ENCODE data around the gene TEC.

DNA sequence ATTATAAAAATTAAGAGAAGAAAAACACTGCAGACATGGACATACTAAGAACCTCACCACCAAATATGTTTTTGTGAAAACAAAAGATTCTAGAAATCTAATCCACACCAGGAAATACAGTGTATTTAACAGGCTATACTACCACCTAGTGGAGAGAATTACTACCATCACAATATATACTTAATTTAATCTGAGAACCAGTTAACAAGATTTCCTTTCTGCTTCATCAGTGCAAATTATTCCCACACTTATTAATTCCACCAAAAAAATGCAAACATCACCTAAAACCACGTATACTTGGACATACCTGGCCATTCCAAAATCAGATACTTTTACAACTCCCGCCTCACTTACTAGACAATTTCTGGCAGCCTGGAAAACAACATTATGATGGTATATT is 128.6 kb downstream of the TEC start:
- TF ChIP-seq, protein P1, sequence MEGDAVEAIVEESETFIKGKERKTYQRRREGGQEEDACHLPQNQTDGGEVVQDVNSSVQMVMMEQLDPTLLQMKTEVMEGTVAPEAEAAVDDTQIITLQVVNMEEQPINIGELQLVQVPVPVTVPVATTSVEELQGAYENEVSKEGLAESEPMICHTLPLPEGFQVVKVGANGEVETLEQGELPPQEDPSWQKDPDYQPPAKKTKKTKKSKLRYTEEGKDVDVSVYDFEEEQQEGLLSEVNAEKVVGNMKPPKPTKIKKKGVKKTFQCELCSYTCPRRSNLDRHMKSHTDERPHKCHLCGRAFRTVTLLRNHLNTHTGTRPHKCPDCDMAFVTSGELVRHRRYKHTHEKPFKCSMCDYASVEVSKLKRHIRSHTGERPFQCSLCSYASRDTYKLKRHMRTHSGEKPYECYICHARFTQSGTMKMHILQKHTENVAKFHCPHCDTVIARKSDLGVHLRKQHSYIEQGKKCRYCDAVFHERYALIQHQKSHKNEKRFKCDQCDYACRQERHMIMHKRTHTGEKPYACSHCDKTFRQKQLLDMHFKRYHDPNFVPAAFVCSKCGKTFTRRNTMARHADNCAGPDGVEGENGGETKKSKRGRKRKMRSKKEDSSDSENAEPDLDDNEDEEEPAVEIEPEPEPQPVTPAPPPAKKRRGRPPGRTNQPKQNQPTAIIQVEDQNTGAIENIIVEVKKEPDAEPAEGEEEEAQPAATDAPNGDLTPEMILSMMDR (IDR thresholded peaks at IDR 0.05) = peak; percentile 71
- TF ChIP-seq JUND (IDR thresholded peaks at IDR 0.05) (no peak), RXRA (IDR thresholded peaks at IDR 0.05; ENCODE audit: borderline replicate concordance, low read depth) (no peak), NFIC (IDR thresholded peaks at IDR 0.05; ENCODE audit: borderline replicate concordance) (no peak), POLR2AphosphoS5 (IDR thresholded peaks at IDR 0.05; ENCODE audit: low read depth, low read length) (no peak), RCOR1 (IDR thresholded peaks at IDR 0.05; ENCODE audit: low read length) (no peak), GATA2 (CRISPR knock-in tag; IDR thresholded peaks at IDR 0.05) (no peak), CHD2 (IDR thresholded peaks at IDR 0.05; ENCODE audit: low read length, partially characterized antibody) (no peak), MEF2A (IDR thresholded peaks at IDR 0.05; ENCODE audit: borderline replicate concordance, low read depth) (no peak)
- TF ChIP-seq, protein P2, sequence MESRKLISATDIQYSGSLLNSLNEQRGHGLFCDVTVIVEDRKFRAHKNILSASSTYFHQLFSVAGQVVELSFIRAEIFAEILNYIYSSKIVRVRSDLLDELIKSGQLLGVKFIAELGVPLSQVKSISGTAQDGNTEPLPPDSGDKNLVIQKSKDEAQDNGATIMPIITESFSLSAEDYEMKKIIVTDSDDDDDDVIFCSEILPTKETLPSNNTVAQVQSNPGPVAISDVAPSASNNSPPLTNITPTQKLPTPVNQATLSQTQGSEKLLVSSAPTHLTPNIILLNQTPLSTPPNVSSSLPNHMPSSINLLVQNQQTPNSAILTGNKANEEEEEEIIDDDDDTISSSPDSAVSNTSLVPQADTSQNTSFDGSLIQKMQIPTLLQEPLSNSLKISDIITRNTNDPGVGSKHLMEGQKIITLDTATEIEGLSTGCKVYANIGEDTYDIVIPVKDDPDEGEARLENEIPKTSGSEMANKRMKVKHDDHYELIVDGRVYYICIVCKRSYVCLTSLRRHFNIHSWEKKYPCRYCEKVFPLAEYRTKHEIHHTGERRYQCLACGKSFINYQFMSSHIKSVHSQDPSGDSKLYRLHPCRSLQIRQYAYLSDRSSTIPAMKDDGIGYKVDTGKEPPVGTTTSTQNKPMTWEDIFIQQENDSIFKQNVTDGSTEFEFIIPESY (IDR thresholded peaks at IDR 0.05; ENCODE audit: borderline replicate concordance, low read depth) = no peak
- TF ChIP-seq, protein P3, sequence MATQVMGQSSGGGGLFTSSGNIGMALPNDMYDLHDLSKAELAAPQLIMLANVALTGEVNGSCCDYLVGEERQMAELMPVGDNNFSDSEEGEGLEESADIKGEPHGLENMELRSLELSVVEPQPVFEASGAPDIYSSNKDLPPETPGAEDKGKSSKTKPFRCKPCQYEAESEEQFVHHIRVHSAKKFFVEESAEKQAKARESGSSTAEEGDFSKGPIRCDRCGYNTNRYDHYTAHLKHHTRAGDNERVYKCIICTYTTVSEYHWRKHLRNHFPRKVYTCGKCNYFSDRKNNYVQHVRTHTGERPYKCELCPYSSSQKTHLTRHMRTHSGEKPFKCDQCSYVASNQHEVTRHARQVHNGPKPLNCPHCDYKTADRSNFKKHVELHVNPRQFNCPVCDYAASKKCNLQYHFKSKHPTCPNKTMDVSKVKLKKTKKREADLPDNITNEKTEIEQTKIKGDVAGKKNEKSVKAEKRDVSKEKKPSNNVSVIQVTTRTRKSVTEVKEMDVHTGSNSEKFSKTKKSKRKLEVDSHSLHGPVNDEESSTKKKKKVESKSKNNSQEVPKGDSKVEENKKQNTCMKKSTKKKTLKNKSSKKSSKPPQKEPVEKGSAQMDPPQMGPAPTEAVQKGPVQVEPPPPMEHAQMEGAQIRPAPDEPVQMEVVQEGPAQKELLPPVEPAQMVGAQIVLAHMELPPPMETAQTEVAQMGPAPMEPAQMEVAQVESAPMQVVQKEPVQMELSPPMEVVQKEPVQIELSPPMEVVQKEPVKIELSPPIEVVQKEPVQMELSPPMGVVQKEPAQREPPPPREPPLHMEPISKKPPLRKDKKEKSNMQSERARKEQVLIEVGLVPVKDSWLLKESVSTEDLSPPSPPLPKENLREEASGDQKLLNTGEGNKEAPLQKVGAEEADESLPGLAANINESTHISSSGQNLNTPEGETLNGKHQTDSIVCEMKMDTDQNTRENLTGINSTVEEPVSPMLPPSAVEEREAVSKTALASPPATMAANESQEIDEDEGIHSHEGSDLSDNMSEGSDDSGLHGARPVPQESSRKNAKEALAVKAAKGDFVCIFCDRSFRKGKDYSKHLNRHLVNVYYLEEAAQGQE (IDR thresholded peaks at IDR 0.05; ENCODE audit: low read depth, low read length) = no peak
- TF ChIP-seq, protein P4, sequence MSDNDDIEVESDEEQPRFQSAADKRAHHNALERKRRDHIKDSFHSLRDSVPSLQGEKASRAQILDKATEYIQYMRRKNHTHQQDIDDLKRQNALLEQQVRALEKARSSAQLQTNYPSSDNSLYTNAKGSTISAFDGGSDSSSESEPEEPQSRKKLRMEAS (IDR thresholded peaks at IDR 0.05; ENCODE audit: low read depth) = no peak

Data from SK-N-SH (cell line).